Thyroid gland (tissue), 4 donors: Measurements from ENCODE around the gene PITPNC1. TPM values are rescaled to one million over a fixed set of nuclear protein-coding genes. Genes with fewer than 3 reads are reported as not detected.

Source experiments
- DNase-seq, 2 donors: peaks; one replicate each; pipeline ENCODE4 v3.0.0-alpha.2; 2019
- H3K27ac ChIP-seq, 3 donors: fragments of 200-600 bp; sonication (generic); 1 replicate in 2 of 3; 2 replicates in 1 of 3; pipeline ENCODE4 v1.5.1; 2016 to 2019; ENCODE audit warnings: mild to moderate bottlenecking in 1 of 3, moderate library complexity in 1 of 3
- H3K27me3 ChIP-seq: fragments of 200-600 bp; sonication (generic); one replicate; pipeline ENCODE4 v1.5.1; 2019
- H3K36me3 ChIP-seq, 2 donors: fragments of 200-600 bp; sonication (generic); one replicate each; pipeline ENCODE4 v1.5.1; 2016 to 2019
- H3K4me1 ChIP-seq, 2 donors: fragments of 200-600 bp; sonication (generic); one replicate each; pipeline ENCODE4 v1.5.1; 2017 to 2019
- H3K4me3 ChIP-seq, 3 donors: fragments of 200-600 bp; sonication (generic); replicated peaks in 1 of 3; 1 replicate in 2 of 3; 2 replicates in 1 of 3; pipeline ENCODE4 v1.5.1; 2016; ENCODE audit warnings: mild to moderate bottlenecking in 1 of 3
- H3K9me3 ChIP-seq: fragments of 200-600 bp; sonication (generic); one replicate; pipeline ENCODE4 v1.5.1; 2017
- POLR2A ChIP-seq, 2 donors: fragments of 450-650 bp; IDR thresholded peaks; one replicate each; pipeline ENCODE4 v1.6.1; 2017; ENCODE audit warnings: antibody characterized with exemption in 2 of 2, mild to moderate bottlenecking in 2 of 2, moderate library complexity in 1 of 2
- WGBS, 2 donors: methylation state at CpG; one replicate each; pipeline ENCODE4 v1.1.5; 2017; 5-methylcytosine and 5-hydroxymethylcytosine counted together
- intact Hi-C: fragments of 100-400 bp; cut with DNase I; formaldehyde crosslinking; loops from one replicate; pipeline ENCODE4 v1.15.1; 2023
- total RNA-seq, 4 donors: library from RNA; depleted of rRNA; stranded (reverse); fragments of >200 nt; gene quantifications; one replicate each; pipeline ENCODE4 v1.2.3, GENCODE V29; 2016
- TF ChIP-seq, protein P1 (sequence below), 6 experiments: fragments of 200-600 bp in 3 of 6; fragments of 450-650 bp in 3 of 6; sonication (generic) in 3 of 6; IDR thresholded peaks; one replicate each; pipeline ENCODE4 v1.5.1; 2016 to 2019; ENCODE audit warnings: antibody characterized with exemption in 6 of 6, mild to moderate bottlenecking in 2 of 6, inconsistent platforms in 1 of 6, moderate library complexity in 1 of 6

The PITPNC1 gene
- total RNA-seq, 4 donors from 2014 or later: 3.6 to 14.2 (median 7.3) TPM

DNA sequence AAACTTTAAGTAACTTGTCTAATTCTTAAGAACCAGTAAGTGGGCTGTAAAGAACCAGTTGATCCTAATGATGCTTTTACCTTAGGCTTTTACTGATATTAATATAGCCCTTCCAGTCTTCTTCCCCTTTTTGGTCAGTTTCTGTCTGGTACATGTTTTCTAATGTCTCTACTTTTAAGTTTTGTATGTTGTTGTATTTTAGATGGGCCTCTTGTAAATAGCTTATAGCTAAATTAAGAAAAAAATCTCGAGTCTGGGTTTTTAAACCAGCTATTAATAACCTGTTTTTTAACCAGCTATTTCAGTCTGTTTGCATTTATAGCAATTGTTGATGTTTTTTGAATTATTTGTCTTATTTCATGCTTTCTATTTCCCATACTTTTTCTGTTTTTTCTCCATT is 79.0 kb downstream of the PITPNC1 start:
- Histone ChIP-seq H3K4me1 (no peaks in the 10 kb centered on the region), H3K4me3 (no peak overlapping the region), H3K36me3 (no peaks in the 10 kb centered on the region), H3K27me3 (no peaks in the 10 kb centered on the region), H3K27ac (no peak overlapping the region), H3K9me3 (no peaks in the 10 kb centered on the region)
- no peak for TF ChIP-seq POLR2A (IDR thresholded peaks at IDR 0.05)
- TF ChIP-seq, protein P1, sequence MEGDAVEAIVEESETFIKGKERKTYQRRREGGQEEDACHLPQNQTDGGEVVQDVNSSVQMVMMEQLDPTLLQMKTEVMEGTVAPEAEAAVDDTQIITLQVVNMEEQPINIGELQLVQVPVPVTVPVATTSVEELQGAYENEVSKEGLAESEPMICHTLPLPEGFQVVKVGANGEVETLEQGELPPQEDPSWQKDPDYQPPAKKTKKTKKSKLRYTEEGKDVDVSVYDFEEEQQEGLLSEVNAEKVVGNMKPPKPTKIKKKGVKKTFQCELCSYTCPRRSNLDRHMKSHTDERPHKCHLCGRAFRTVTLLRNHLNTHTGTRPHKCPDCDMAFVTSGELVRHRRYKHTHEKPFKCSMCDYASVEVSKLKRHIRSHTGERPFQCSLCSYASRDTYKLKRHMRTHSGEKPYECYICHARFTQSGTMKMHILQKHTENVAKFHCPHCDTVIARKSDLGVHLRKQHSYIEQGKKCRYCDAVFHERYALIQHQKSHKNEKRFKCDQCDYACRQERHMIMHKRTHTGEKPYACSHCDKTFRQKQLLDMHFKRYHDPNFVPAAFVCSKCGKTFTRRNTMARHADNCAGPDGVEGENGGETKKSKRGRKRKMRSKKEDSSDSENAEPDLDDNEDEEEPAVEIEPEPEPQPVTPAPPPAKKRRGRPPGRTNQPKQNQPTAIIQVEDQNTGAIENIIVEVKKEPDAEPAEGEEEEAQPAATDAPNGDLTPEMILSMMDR (IDR thresholded peaks at IDR 0.05): no peak
- intact Hi-C loops: no loop called here
- no peak for DNase-seq
- 66 to 69% methylated on average over 1 of the region's 1 CpG for WGBS, 2 donors

GRCh38 chr17:67456889-67457288 is 79.8 kb downstream of the PITPNC1 start:
- Histone ChIP-seq H3K27ac (no peak overlapping the region), H3K4me3 (no peak overlapping the region), H3K4me1 (no peaks in the 10 kb centered on the region), H3K36me3 (no peaks in the 10 kb centered on the region), H3K27me3 (no peaks in the 10 kb centered on the region), H3K9me3 (no peaks in the 10 kb centered on the region)
- no peak for DNase-seq
- intact Hi-C loops: no loop called here
- 94 to 100% methylated on average over 3 of the region's 3 CpGs for WGBS, 2 donors
- TF ChIP-seq, protein P1 (IDR thresholded peaks at IDR 0.05): no peak
- TF ChIP-seq POLR2A (IDR thresholded peaks at IDR 0.05): no peak

DNA sequence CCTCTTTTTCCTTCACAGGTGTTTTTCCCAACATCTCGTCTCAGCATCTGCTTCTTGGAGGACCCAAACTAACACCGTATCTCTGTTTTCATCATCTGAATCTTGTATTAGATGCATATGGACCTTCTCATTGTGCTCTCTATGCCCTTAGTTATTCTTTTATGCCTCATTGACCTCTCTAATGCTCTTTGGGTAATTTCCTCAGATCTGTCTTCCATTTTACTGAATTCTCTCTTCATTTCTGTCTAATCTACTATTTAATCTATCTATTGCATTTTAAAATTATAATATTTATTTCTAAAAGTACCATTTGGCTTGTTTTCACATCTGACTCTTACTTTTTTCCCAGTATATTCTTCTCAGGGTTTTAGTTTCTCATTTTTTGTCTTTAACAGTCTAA is 81.1 kb downstream of the PITPNC1 start:
- TF ChIP-seq, protein P1 (IDR thresholded peaks at IDR 0.05): no peak
- TF ChIP-seq POLR2A (IDR thresholded peaks at IDR 0.05): no peak
- Histone ChIP-seq H3K4me1 (no peaks in the 10 kb centered on the region), H3K27ac (no peak overlapping the region), H3K36me3 (no peaks in the 10 kb centered on the region), H3K4me3 (no peak overlapping the region), H3K27me3 (no peaks in the 10 kb centered on the region), H3K9me3 (no peaks in the 10 kb centered on the region)
- intact Hi-C loops: no loop called here
- 96 to 100% methylated on average over 2 of the region's 2 CpGs for WGBS, 2 donors
- DNase-seq: no peak

DNA sequence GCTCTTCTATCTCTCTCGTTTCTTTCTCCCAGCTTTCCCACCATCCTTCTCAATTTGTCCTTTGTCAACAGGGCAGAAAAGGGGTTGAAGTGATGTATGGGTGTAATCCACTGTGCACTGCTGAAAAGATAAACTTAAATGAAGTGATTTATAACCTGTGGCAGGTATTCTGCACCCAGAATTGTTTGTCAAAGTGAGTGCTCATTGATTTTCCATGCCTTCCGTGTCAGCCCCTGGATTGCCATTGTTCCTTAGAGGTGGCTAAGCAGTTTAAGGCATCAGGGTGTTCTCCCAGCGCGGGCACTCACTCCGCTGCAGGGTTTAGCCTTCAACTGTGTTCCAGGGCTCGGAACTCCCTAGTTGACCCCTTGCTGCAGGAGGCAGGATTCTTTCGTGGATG is 82.9 kb downstream of the PITPNC1 start:
- H3K4me1 ChIP-seq: no peaks in the 10 kb centered on the region
- intact Hi-C loops: no loop called here
- H3K9me3 ChIP-seq: no peaks in the 10 kb centered on the region
- no peak for DNase-seq
- H3K27me3 ChIP-seq: no peaks in the 10 kb centered on the region
- no peaks in the 10 kb centered on the region for H3K36me3 ChIP-seq
- TF ChIP-seq POLR2A (IDR thresholded peaks at IDR 0.05): no peak
- TF ChIP-seq, protein P1 (IDR thresholded peaks at IDR 0.05): no peak
- 85 to 88% methylated on average over 7 of the region's 7 CpGs for WGBS, 2 donors
- H3K27ac ChIP-seq: no peak overlapping the region
- no peak overlapping the region for H3K4me3 ChIP-seq

- intact Hi-C loops: no loop called here
- 88 to 92% methylated on average over 6 of the region's 6 CpGs for WGBS, 2 donors
- no peaks in the 10 kb centered on the region for H3K9me3 ChIP-seq
- no peak overlapping the region for H3K27ac ChIP-seq
- H3K4me3 ChIP-seq: no peak overlapping the region
- no peaks in the 10 kb centered on the region for H3K4me1 ChIP-seq
- no peaks in the 10 kb centered on the region for H3K27me3 ChIP-seq
- no peak for TF ChIP-seq POLR2A (IDR thresholded peaks at IDR 0.05)
- TF ChIP-seq, protein P1 (IDR thresholded peaks at IDR 0.05): no peak
- DNase-seq: no peak
- no peaks in the 10 kb centered on the region for H3K36me3 ChIP-seq
Measured at GRCh38 chr17:67461228-67461780, 84.2 kb downstream of the PITPNC1 start.
